H1 (cell line): ENCODE measurements around the gene INPP5E. TPM values are rescaled to one million over a fixed set of nuclear protein-coding genes. Genes with fewer than 3 reads are reported as not detected.

Experiments
- ASH2L ChIP-seq: fragments of 200-600, 300-600 bp; sonication (generic); IDR thresholded peaks from one replicate; pipeline ENCODE4 v1.7.1; 2017; ENCODE audit warnings: low read length
- BACH1 ChIP-seq: IDR thresholded peaks from 2 replicates; pipeline ENCODE4 v1.6.1; 2012; ENCODE audit warnings: low read length, improper control_type of control experiment
- CHD1 ChIP-seq: IDR thresholded peaks from 2 replicates; pipeline ENCODE4 v1.6.1; 2012; ENCODE audit warnings: low read depth, low read length, improper control_type of control experiment
- EP300 ChIP-seq, 2 experiments: IDR thresholded peaks; 1 replicate in 1 of 2; 2 replicates in 1 of 2; pipeline ENCODE4 v1.6.1; 2011 to 2012; ENCODE audit warnings: low read depth in 2 of 2, low read length in 2 of 2, mild to moderate bottlenecking in 2 of 2, borderline replicate concordance in 1 of 2, inconsistent platforms in 1 of 2, moderate library complexity in 1 of 2
- EZH2 ChIP-seq: fragments of 200-600 bp; sonication (generic); IDR thresholded peaks from 2 replicates; pipeline ENCODE4 v1.7.1; 2012; ENCODE audit warnings: low read depth, mild to moderate bottlenecking, moderate library complexity, low read length, inconsistent platforms; ENCODE audit not compliant: severe bottlenecking
- GTF2F1 ChIP-seq: IDR thresholded peaks from 2 replicates; pipeline ENCODE4 v1.6.1; 2012; ENCODE audit warnings: low read depth, low read length, improper control_type of control experiment, borderline replicate concordance
- JUN ChIP-seq: IDR thresholded peaks from 2 replicates; pipeline ENCODE4 v1.6.1; 2011; ENCODE audit warnings: low read depth, mild to moderate bottlenecking, improper control_type of control experiment, low read length
- NANOG ChIP-seq: IDR thresholded peaks from 2 replicates; pipeline ENCODE4 v1.6.1; 2011; ENCODE audit warnings: low read length, low read depth, mild to moderate bottlenecking, inconsistent platforms; ENCODE audit not compliant: insufficient read depth, poor library complexity, severe bottlenecking
- PHF8 ChIP-seq: fragments of 200-600 bp; sonication (generic); conservative IDR thresholded peaks from 2 replicates; pipeline ENCODE4 v1.7.1; 2012; ENCODE audit warnings: low read depth, mild to moderate bottlenecking, inconsistent platforms, low read length, moderate library complexity
- RFX5 ChIP-seq: IDR thresholded peaks from 2 replicates; pipeline ENCODE4 v1.6.1; 2011; ENCODE audit warnings: low read depth, low read length, improper control_type of control experiment, borderline replicate concordance
- RNF2 ChIP-seq: fragments of 200-900, 300-1000 bp; sonication (generic); IDR thresholded peaks from 2 replicates; pipeline ENCODE4 v1.7.1; 2016; ENCODE audit warnings: borderline replicate concordance, low read depth, mild to moderate bottlenecking, antibody characterized with exemption, low read length; ENCODE audit not compliant: poor library complexity, severe bottlenecking; ENCODE audit errors: missing control alignments
- RXRA ChIP-seq: IDR thresholded peaks from 2 replicates; pipeline ENCODE4 v1.6.1; 2011; ENCODE audit warnings: low read depth, mild to moderate bottlenecking, low read length, moderate library complexity; ENCODE audit not compliant: insufficient read depth
- SIN3A ChIP-seq, 2 experiments: IDR thresholded peaks in 1 of 2; conservative IDR thresholded peaks in 1 of 2; 2 replicates each; pipeline ENCODE4 v1.6.1; 2011 to 2012; ENCODE audit warnings: low read length in 2 of 2, improper control_type of control experiment in 1 of 2, low read depth in 1 of 2, mild to moderate bottlenecking in 1 of 2
- SIX5 ChIP-seq: IDR thresholded peaks from 2 replicates; pipeline ENCODE4 v1.6.1; 2011; ENCODE audit warnings: mild to moderate bottlenecking, low read depth, low read length
- SP1 ChIP-seq: IDR thresholded peaks from 2 replicates; pipeline ENCODE4 v1.6.1; 2011; ENCODE audit warnings: low read depth, low read length
- TAF1 ChIP-seq: IDR thresholded peaks from 2 replicates; pipeline ENCODE4 v1.6.1; 2011; ENCODE audit warnings: mild to moderate bottlenecking, low read depth, low read length
- TBP ChIP-seq: IDR thresholded peaks from 2 replicates; pipeline ENCODE4 v1.6.1; 2011; ENCODE audit warnings: low read depth, low read length, improper control_type of control experiment
- TCF12 ChIP-seq: IDR thresholded peaks from 2 replicates; pipeline ENCODE4 v1.6.1; 2011; ENCODE audit warnings: low read depth, mild to moderate bottlenecking, low read length
- USF2 ChIP-seq: IDR thresholded peaks from 2 replicates; pipeline ENCODE4 v1.6.1; 2011; ENCODE audit warnings: low read length, improper control_type of control experiment
- YY1 ChIP-seq: IDR thresholded peaks from 2 replicates; pipeline ENCODE4 v1.6.1; 2011; ENCODE audit warnings: low read depth, mild to moderate bottlenecking, low read length
- ZNF274 ChIP-seq: IDR thresholded peaks from 2 replicates; pipeline ENCODE4 v1.7.0; 2012; ENCODE audit warnings: low read length, borderline replicate concordance; ENCODE audit errors: extremely low read depth
- polyA plus RNA-seq, 7 experiments: library from polyadenylated mRNA; depleted of rRNA in 3 of 7; stranded (reverse) in 5 of 7; unstranded in 2 of 7; fragments of >200 nt in 5 of 7; fragments of 200-250 nt in 2 of 7; gene quantifications; 1 replicate in 5 of 7; 2 replicates in 1 of 7; 4 replicates in 1 of 7; pipeline versions ENCODE4 v1.2.1 to v1.2.3, GENCODE V29; 2011 to 2013; ENCODE audit warnings: missing spikeins in 2 of 7, mixed read lengths in 2 of 7
- total RNA-seq: library from RNA; stranded (reverse); fragmentation: NEBNext Ultra II Directional; extraction: Animal tissue kit (Norgen Biotek cat#: 25700); gene quantifications from 2 replicates; pipeline ENCODE4 v1.2.1, GENCODE V29; 2021
- TF ChIP-seq, protein P1 (sequence below): IDR thresholded peaks from 2 replicates; pipeline ENCODE4 v1.6.1; 2012; ENCODE audit warnings: inconsistent platforms

The INPP5E gene
- total and polyA plus RNA-seq, 2 of the 8 experiments (the other 6 are each of a cell fraction or from before 2014, with no cell fraction given), result 8.7 to 11.3 TPM

GRCh38 chr9:136400038-136400834 lies 39.4 kb downstream of the INPP5E start, which contains the start of gene SNAPC4 (continued):
- TF ChIP-seq USF2 (peak; percentile 11; the same call in 1 of the 2 replicates), NANOG (no peak), ZNF274 (no peak), RNF2 (no peak), PHF8 (peak; percentile 94), EP300 (IDR thresholded peaks at IDR 0.05; ENCODE audit: borderline replicate concordance in 1 of 2, low read depth in 2 of 2, low read length in 2 of 2) (peak in 1 of 2 experiments; percentile 37; a peak in 1 of 3 replicates), SP1 (no peak; the same call in 1 of the 2 replicates), ASH2L (no peak), TBP (peak; percentile 91), GTF2F1 (0 out of 2 replicates have a peak, but pooled peaks have one; percentile 17), RXRA (no peak), TCF12 (no peak), TAF1 (peak; percentile 96), RFX5 (no peak), BACH1 (peak; percentile 68), JUN (no peak), CHD1 (no peak), SIX5 (no peak), EZH2 (no peak), SIN3A (conservative IDR thresholded peaks at IDR 0.05 in 1 of 2, IDR thresholded peaks at IDR 0.05 in 1 of 2; ENCODE audit: low read depth in 1 of 2, low read length in 2 of 2) (peak in 1 of 2 experiments; percentile 92; a peak in 2 of 4 replicates), YY1 (peak; percentile 47; the same call in 1 of the 2 replicates)
- TF ChIP-seq, protein P1, sequence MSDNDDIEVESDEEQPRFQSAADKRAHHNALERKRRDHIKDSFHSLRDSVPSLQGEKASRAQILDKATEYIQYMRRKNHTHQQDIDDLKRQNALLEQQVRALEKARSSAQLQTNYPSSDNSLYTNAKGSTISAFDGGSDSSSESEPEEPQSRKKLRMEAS, result peak; percentile 46
